Lung microvascular endothelial cell (primary cell): ENCODE results near the gene MAGOH. TPM values are rescaled to one million over a fixed set of nuclear protein-coding genes. Genes with fewer than 3 reads are reported as not detected.

Experiments
- DNase-seq, 2 donors: peaks; one replicate each; pipeline versions ENCODE4 v3.0.0 to v3.0.0-alpha.2; 2010; ENCODE audit warnings: low read depth in 2 of 2
- total RNA-seq: library from RNA; depleted of rRNA; stranded (reverse); fragments of >200 nt; gene quantifications from 2 replicates; pipeline ENCODE4 v1.2.1, GENCODE V29; 2014

MAGOH gene
- total RNA-seq, 1 donor from 2014 or later, result 42.3 TPM

GRCh38 chr1:53270873-53271272 lies 32.6 kb upstream of the MAGOH start:
- no peak for DNase-seq

- DNase-seq, result no peak
Observed at GRCh38 chr1:53270107-53270506, 31.8 kb upstream of the MAGOH start.

GRCh38 chr1:53267761-53268160 lies 29.4 kb upstream of the MAGOH start:
- no peak for DNase-seq

- DNase-seq, result peak in 1 of 2 donors; percentile 25
Observed at GRCh38 chr1:53266038-53266437, 27.7 kb upstream of the MAGOH start.

GRCh38 chr1:53265581-53265980 lies 27.3 kb upstream of the MAGOH start:
- no peak for DNase-seq

- no peak for DNase-seq
Observed at GRCh38 chr1:53264048-53264447, 25.7 kb upstream of the MAGOH start.

GRCh38 chr1:53262000-53262399 lies 23.7 kb upstream of the MAGOH start:
- no peak for DNase-seq

GRCh38 chr1:53260631-53261247 lies 22.4 kb upstream of the MAGOH start:
- no peak for DNase-seq

GRCh38 chr1:53259932-53260331 lies 21.6 kb upstream of the MAGOH start:
- no peak for DNase-seq

GRCh38 chr1:53258216-53258615 lies 19.9 kb upstream of the MAGOH start:
- DNase-seq, result no peak

- DNase-seq, result no peak
Observed at GRCh38 chr1:53257454-53258081, 19.2 kb upstream of the MAGOH start.

- DNase-seq, result no peak
Observed at GRCh38 chr1:53256511-53257453, 18.5 kb upstream of the MAGOH start.

GRCh38 chr1:53255031-53255430 lies 16.7 kb upstream of the MAGOH start:
- no peak for DNase-seq

- DNase-seq, result peak in 1 of 2 donors; percentile 16
Observed at GRCh38 chr1:53254011-53254640, 15.8 kb upstream of the MAGOH start.

GRCh38 chr1:53250325-53250724 lies 12.0 kb upstream of the MAGOH start:
- no peak for DNase-seq

GRCh38 chr1:53249706-53250105 lies 11.4 kb upstream of the MAGOH start:
- no peak for DNase-seq

- no peak for DNase-seq
Observed at GRCh38 chr1:53246261-53247134, 8.2 kb upstream of the MAGOH start.

GRCh38 chr1:53244141-53244540 lies 5.8 kb upstream of the MAGOH start:
- peak; percentile 13 to 61 for DNase-seq

- DNase-seq, result no peak
Observed at GRCh38 chr1:53242381-53242780, 4.1 kb upstream of the MAGOH start.

GRCh38 chr1:53241828-53242227 lies 3.5 kb upstream of the MAGOH start:
- no peak for DNase-seq

GRCh38 chr1:53237638-53238037 lies 680 bp downstream of the MAGOH start:
- DNase-seq, result no peak
